A673 (cell line): ENCODE measurements around the gene STEAP1B. TPM values are rescaled to one million over a fixed set of nuclear protein-coding genes. Genes with fewer than 3 reads are reported as not detected.

Experiments used
- BruUV-seq: library from RNA; stranded (reverse); fragments of 400-500 nt; replicated peaks from 2 replicates; lab custom pipeline; 2021; lab: Mats Ljungman, UMichigan
- CTCF ChIA-PET: fragments of 300-600 bp; sonication (Branson Sonifier 250); formaldehyde crosslinking; loops from one replicate; lab custom pipeline; 2022; ENCODE audit warnings: antibody characterized with exemption; lab: Charles Lee
- POLR2A ChIA-PET: fragments of 300-600 bp; sonication (Branson Sonifier 250); formaldehyde crosslinking; loops from one replicate; lab custom pipeline; 2022; ENCODE audit warnings: antibody characterized with exemption; ENCODE audit not compliant: low non-redundant PET; lab: Charles Lee
- DNase-seq: peaks from one replicate; pipeline ENCODE4 v3.0.0-alpha.2; 2015; ENCODE audit warnings: low spot score
- H3K27ac ChIP-seq: fragments of 200-600 bp; sonication (generic); 2 replicates; pipeline ENCODE4 v1.5.1; 2016; ENCODE audit warnings: mixed run types, low read depth, mild to moderate bottlenecking, mixed read lengths, antibody characterized with exemption, low read length; ENCODE audit not compliant: poor library complexity, severe bottlenecking
- H3K27me3 ChIP-seq: fragments of 200-600 bp; sonication (generic); replicated peaks from 2 replicates; pipeline ENCODE4 v1.6.1; 2017; ENCODE audit warnings: mixed run types, low read depth, mild to moderate bottlenecking, mixed read lengths, antibody characterized with exemption, low read length; ENCODE audit not compliant: insufficient read depth, poor library complexity
- H3K36me3 ChIP-seq: fragments of 200-600 bp; sonication (generic); 2 replicates; pipeline ENCODE4 v1.6.1; 2016; ENCODE audit warnings: mixed run types, mild to moderate bottlenecking, mixed read lengths, antibody characterized with exemption, low read length; ENCODE audit not compliant: insufficient read depth, poor library complexity, severe bottlenecking
- H3K4me1 ChIP-seq: fragments of 200-600 bp; sonication (generic); 2 replicates; pipeline ENCODE4 v1.6.1; 2017; ENCODE audit warnings: mixed run types, mild to moderate bottlenecking, mixed read lengths, antibody characterized with exemption, low read length; ENCODE audit not compliant: insufficient read depth, poor library complexity, severe bottlenecking
- H3K4me3 ChIP-seq: fragments of 200-600 bp; sonication (generic); 2 replicates; pipeline ENCODE4 v1.5.1; 2016; ENCODE audit warnings: low read depth, mixed run types, mild to moderate bottlenecking, mixed read lengths, low read length; ENCODE audit not compliant: poor library complexity, severe bottlenecking
- H3K9me3 ChIP-seq: fragments of 200-600 bp; sonication (generic); 2 replicates; pipeline ENCODE4 v1.6.1; 2016; ENCODE audit warnings: mixed run types, low read depth, mild to moderate bottlenecking, mixed read lengths, antibody characterized with exemption, low read length; ENCODE audit not compliant: poor library complexity, severe bottlenecking
- CTCF ChIP-seq: fragments of 300-800, 200-600 bp; sonication (generic); conservative IDR thresholded peaks from 2 replicates; pipeline ENCODE4 v1.5.1; 2017; ENCODE audit warnings: low read depth, mild to moderate bottlenecking, antibody characterized with exemption, low read length, moderate library complexity, mixed read lengths
- EZH2 ChIP-seq: fragments of 200-600 bp; sonication (generic); IDR thresholded peaks from 2 replicates; pipeline ENCODE4 v1.6.1; 2017; ENCODE audit warnings: borderline replicate concordance, low read depth, mild to moderate bottlenecking, mixed read lengths, antibody characterized with exemption, low read length; ENCODE audit not compliant: poor library complexity, severe bottlenecking
- intact Hi-C: fragments of 100-400 bp; cut with micrococcal nuclease; formaldehyde crosslinking; loops from one replicate; pipeline ENCODE4 v1.10.0; 2022; ENCODE audit not compliant: unreplicated experiment
- total RNA-seq: library from RNA; stranded (reverse); gene quantifications from 2 replicates; pipeline ENCODE4 v1.2.3, GENCODE V29; 2021

Gene STEAP1B
- total RNA-seq, 1 experiment from 2014 or later = 49.9 TPM

- Histone ChIP-seq H3K4me3 (no peak overlapping the region), H3K9me3 (no peaks in the 10 kb centered on the region), H3K4me1 (peaks cover 3% of the 10 kb centered on the region), H3K36me3 (peaks cover 31% of the 10 kb centered on the region), H3K27ac (no peak overlapping the region), H3K27me3 (no peaks in the 10 kb centered on the region)
- POLR2A ChIA-PET = no interaction called here
- intact Hi-C loops = loop anchor here (1.0 to 2.0 kb wide), 2 partner anchors 379 to 386 kb away; no protein-coding TSS in a partner anchor
- BruUV-seq = no TSS peak
- CTCF ChIA-PET = no interaction called here
- TF ChIP-seq EZH2 (no peak), CTCF (peak; percentile 92)
- DNase-seq = peak; percentile 86
Measured at GRCh38 chr7:22488643-22489462, 11.1 kb downstream of the STEAP1B start.

- no TSS peak for BruUV-seq
- intact Hi-C loops = loop anchor here (2.0 kb wide), 1 partner anchor 385 kb away; no protein-coding TSS in a partner anchor
- CTCF ChIA-PET = no interaction called here
Measured at GRCh38 chr7:22487978-22488642, 11.9 kb downstream of the STEAP1B start.

GRCh38 chr7:22486597-22486996, 13.4 kb downstream of the STEAP1B start:
- no TSS peak for BruUV-seq
- POLR2A ChIA-PET = no interaction called here
- H3K27me3 ChIP-seq = no peaks in the 10 kb centered on the region
- DNase-seq = no peak
- intact Hi-C loops = no loop called here
- peaks cover 39% of the 10 kb centered on the region for H3K36me3 ChIP-seq
- peaks cover 3% of the 10 kb centered on the region for H3K4me1 ChIP-seq
- no peak overlapping the region for H3K27ac ChIP-seq
- CTCF ChIA-PET = no interaction called here
- H3K4me3 ChIP-seq = no peak overlapping the region
- TF ChIP-seq CTCF (no peak), EZH2 (no peak)
- no peaks in the 10 kb centered on the region for H3K9me3 ChIP-seq

More at GRCh38 chr7:22487978-22488642, 11.9 kb downstream of the STEAP1B start:
- Histone ChIP-seq H3K27ac (no peak overlapping the region), H3K4me1 (peaks cover 3% of the 10 kb centered on the region), H3K27me3 (no peaks in the 10 kb centered on the region), H3K9me3 (no peaks in the 10 kb centered on the region), H3K4me3 (no peak overlapping the region), H3K36me3 (peaks cover 38% of the 10 kb centered on the region)
- TF ChIP-seq EZH2 (no peak), CTCF (no peak)
- DNase-seq = no peak
- POLR2A ChIA-PET = no interaction called here
